NCI-H1930 (cell line): ENCODE data around the gene ERN1.

ENCODE experiments used
- DNase-seq, 2 experiments: peaks; one replicate each; lab custom pipeline; 2025; lab: John Stamatoyannopoulos, UW

The ERN1 gene

DNA sequence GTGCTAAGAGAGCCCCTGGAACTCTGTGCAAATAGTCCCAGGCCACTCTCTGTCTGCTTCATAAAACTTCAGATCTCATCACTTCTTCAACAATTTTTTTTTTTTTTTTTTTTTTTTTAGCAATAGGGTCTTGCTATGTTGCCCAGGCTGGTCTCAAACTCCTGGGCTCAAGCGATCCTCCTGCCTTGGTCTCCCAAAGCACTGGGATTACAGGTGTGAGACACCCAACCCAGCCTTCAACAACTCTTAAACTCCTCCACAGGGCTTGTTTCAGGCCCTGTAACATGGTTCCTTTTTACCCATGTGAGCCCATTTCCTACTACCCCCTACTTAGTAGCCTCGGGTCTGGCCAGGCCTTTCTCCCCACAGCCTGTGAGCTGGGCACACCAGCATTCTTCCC lies 70.2 kb downstream of the ERN1 start:
- no peak for DNase-seq

DNA sequence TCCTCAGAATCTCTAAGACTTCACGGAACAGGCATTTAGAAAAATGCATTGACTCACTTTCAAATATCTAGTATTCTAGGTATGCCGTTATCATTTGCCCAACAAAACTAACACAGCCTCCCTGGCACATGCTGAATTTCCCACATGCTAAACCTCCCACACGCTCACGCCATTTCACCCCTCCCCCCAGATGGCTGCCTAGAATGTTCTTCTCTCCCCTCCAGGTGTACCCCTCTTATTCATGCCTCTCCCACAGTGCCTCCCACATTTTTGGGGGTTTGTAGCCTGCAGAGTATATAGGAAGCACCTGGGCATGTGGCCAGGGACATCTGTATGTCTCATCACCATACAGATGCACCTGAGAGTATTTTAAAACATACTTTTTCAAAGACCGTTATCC lies 71.3 kb downstream of the ERN1 start:
- DNase-seq, result no peak

DNA sequence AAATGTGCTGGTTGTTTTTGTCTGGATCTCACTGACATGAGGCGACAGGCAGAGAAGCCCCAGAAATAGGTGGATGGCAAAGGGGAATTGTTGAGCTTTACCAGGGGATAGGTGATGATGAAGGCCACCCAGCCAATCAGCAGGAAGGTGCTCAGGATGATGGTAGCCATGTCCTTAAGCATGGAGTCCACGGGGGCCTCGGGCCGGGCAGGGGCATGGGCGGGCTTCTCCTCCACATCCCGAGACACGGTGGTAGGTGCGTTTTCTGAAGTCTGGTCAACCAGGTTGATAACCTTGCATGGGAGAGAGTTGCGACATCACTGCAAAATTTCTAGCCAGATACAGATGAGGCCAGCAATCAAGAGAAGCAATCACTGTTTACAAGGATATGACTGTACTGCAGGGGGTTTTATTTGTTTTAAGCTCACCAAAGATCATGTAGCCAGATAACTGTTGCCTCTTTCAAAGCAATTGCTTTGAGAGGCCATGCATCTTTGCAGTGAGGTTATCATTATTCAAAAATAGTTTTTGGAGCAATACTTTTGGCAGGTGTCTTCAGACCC lies 72.2 kb downstream of the ERN1 start:
- DNase-seq, result no peak

DNA sequence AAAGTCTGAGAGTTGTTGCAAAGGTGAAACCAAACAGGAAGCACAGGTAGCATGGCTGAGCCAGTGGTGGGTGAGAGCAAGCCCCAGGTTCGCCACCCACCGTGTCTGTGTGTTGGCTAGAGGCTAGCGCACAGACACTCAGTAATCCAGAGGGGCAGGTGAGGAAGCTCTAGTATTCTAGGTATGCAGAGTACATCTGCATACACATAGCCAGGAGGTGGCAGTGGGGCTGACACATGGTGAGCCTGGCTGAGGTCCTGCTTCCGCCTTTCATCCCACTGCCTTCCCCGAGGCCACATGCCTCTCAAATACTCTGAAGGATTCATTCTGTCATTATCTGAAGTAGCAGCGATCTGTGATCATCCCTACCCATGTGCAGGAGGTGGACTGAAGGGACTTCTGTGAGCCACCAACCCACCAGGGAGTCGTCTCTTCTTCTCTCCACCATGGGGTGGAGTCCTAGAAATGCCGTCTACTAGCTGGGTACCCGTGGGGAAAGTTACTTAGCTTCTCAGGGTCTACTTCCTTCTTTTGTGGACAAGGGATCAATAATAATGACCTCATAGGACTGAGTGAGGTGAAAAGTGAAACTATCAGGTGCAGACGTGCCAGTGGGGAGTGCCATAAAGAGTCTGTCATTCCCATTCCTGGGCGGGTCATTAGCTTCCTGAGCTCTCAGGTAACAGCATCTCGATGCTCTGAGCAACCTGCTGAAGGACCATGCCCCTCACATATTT lies 73.5 kb downstream of the ERN1 start:
- DNase-seq, result no peak

DNA sequence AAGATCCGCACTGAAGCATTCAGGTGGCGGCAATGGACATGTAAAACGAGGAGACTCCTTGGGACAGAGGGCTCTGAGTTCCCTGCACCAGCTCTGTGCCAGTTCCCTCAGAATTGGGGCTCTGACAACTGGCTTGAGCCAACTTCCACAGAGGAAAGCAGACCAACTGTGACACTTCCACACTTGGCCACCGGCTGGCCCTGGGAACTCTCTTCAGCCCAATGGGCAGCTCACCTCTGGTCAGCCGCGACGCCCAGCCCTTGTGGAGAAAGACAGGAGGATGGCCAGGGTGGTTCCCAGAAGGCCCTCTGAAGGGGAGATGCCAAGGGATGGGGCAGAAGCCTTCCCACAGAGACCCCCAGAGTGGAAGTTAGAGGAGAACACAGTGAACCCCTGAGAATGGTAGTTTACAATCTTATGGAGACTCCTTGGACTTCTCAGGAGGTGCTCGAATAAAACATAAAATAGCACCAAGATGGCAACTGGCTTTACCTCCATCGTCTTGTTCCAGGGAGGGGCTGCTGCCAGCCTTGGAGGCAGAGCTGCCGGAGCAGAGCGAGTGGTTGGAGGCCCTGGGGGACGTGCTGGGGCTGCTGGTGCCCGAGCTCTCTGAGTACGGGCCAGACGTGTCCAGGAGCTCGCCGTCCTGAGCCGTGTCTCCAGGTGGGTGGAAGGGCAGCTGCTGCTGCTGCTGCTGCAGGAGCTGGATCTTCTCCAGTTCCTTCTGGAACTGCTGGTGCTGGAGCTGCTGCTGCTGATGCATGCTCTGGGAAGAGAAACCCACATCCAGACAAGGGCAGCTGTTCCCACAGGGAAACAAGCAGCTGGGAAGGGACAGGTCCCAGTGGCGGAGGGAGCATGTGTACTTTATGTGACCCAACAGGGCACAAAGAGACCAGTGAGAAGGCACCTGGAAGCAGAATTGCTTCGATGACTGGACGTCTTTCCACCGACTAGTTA lies 74.5 kb downstream of the ERN1 start:
- no peak for DNase-seq

DNA sequence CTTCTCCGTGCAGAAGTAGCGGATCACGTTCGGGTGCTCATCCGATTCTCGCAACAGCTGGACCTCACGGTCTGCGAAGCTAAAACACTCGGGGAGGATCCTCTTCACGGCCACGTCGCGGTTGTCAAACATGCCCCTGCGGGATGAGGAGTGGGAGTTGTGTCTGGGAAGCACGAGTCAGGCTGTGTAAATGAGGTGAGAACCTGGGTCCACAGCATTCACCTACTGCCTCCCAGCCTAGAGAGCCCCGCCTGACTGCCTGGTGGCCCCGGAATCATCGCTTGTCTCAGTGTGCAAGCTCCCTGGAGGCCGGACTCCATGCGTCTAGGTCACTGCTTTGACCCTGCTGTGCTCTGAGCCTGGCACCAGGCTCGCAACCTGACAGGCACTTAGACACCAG lies 75.6 kb downstream of the ERN1 start:
- no peak for DNase-seq

DNA sequence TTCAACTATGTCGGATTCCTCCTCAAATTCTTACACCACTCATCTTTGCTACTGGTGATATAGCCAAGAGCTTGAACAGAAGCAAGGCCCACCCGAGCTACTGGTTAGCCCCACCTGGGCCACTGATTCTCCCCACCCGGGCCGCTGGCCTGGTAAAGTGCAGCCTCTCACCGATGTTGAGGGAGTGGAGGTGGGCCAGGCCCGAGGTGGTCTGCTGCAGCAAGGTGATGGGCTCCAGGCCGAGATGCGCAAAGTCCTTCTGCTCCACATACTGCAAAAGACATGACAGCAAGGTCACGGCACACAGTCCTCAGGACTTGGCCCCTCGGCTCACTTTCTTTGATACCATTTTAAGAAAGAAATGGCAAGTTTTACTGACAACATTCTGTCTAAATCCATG lies 76.8 kb downstream of the ERN1 start:
- no peak for DNase-seq

DNA sequence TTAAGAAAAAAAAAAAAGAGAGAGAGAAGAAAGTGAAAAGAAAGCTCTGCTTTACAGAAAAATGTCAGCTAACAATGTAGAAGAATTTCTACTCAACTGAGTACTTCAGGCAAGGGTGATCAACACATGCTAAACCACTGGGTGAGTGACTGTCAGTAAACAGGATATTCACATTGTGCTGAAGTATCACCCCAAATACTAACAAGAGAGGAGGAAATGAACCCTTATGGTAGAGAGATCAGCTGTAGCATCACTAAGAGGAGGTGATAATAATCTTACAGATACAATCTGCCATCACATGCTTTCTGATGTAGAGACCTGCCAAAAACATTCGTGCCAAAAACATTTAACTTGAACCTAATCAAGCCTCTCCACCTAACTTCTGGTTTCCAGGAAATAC lies 78.8 kb downstream of the ERN1 start:
- no peak for DNase-seq

DNA sequence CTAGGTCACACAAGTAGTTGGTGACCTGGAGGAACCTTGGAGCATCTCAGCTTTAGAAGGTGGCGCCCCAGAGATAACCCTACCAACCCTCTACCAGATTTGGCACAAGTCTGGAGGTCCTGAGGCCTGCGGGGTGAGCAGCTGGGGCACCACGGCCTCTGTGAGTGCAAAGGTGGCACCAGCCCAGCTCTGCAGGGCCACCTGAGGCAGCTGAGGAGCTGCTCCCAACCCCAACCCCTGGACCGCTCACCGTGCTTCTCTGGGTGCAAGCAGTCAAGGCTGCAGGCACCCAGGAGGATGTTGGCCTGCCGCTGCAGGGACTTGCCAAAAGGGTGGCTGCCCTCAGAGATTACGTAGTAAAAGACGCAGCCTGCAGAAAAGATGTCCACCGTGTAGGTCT lies 81.1 kb downstream of the ERN1 start:
- DNase-seq, result no peak

DNA sequence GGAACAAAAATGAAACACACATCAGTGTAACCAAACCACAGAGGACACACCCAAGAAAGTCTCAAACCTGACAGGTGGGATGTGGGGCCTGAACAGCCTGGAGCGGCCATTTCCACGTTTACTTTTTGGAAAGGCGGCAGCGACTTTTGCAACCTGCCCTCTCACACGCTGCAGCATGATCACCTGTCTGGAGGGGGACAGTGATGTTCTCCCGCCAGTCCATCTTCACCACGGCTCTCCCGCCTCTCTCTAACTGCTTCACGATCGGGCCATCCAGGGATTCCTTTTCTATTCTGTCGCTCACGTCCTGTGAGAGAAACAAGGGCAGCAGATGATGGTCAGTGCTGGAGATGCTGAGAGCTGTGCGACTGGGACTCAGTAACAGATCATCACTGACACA lies 84.8 kb downstream of the ERN1 start:
- no peak for DNase-seq

DNA sequence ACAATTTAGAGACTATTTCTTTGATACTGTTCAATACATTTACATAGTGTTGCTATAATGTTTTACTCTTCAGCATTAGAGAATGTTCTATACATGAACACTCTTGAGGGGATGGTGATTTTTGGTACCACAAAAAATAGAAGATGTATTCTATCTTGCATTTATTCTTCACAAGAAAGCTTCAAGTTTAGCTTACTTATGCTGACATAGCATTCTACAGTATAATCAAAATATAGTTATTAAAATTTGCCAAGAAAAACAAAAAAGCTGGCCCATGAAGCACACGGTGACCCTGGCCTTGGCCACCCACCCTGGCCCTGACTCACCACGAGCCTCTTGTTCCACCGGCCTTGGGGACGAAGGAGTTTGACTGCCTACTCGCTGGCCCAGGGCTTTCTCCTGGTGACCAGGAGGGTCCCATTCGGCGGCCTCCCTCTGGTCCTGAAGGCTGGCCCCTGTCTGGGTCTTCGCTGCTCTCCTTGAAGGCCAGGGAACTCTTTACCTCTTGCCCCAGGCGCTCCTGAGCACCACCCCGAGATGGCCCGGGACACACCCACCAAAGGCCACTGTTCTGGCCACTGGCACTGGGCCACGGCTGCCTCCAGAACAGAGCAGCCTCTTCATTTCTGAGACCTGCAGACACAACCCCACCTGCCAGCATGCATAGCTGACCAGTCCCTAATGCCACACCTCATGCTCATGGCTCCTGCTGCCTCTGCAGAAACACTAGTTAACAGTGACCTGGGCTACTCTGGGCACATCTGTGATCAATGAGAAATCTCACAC lies 87.1 kb downstream of the ERN1 start:
- DNase-seq, result no peak

DNA sequence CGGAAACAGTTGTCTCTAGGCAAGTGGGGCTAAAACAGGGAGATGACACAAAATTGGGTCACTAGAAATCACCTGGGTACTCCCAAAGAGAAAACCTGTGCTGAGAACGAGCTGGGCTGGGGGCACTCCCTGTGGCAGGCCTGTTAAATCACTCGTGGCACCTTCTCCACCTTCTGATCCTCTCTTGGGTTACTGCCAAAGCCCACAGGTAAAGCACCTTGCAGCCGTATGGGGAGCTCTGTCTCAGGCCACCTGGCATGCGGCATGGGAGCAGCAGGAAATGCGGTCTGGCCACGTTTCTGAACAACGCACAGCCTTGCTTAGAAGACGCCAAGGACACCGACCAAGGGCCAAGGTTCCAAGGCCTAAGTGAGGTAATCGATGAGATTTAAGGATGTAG lies 88.0 kb downstream of the ERN1 start:
- DNase-seq, result no peak

DNA sequence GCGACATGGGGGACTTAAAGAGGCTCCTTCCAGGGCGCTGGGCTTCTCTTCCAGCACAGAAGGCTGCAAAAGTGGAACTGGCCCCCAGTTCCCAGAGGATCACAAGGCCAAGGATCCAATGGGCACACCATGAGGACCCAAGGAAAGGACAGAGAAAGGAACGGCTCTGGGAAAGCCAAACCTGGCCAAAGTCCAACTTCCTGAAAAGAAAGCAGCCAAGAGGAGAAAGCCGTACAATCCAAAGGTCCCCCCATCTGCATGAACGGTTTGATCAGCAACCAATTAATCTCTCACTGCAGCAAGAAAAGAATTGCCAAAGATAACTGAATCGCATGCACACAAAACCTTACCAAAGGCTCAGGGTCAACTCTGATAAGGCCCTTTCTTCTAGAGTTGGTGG lies 89.7 kb downstream of the ERN1 start:
- no peak for DNase-seq

DNA sequence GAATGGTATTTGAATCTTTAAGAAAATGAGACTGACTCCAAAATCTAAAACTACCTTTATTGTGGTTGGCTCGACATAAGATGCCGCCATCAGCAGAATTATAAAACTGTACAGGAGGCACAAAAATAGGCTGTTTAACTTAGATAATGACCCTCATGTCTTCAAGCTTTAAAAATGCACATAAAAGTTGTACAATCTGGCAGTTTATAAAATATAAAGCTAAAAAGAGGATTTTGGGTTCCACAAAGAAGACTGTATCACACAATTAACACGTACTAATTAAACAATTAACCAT lies 90.9 kb downstream of the ERN1 start:
- DNase-seq, result no peak

DNA sequence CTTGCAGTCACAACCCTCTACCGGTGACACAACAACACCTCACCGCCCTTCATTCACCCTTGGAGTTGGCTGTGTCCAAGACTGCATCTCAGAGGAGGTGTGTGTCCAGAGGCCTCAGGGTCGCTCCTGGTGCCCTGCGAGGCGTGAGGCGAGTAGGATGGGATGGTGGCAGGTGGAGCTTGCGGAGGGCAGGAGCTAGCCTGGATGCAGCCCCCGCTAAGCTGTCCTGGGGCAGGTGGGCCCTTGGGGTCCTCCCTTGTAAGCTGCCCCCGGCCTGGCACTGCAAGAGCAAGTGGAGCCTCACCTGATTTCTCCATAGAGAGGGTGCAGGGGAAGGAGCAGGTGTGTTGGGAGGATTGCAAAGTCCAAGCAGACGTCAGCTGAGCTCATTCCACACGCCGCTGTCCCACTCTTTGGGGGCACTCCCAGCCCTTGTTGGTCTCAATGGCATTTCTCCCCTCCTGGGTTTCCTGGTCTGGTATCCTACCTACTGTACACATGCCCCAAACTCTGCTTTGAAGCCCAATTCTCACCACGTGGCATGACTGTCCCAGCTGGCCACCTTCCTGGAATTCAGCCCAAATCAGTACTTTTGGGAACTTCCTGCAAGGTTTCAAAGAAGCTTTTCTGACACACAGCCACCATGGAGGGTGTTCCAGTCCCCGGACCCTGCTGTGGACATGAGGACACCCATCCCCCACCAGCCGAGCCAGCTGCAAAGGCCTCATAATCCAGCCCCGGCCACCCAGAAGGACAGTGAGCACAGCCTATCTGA lies 91.4 kb downstream of the ERN1 start:
- no peak for DNase-seq

DNA sequence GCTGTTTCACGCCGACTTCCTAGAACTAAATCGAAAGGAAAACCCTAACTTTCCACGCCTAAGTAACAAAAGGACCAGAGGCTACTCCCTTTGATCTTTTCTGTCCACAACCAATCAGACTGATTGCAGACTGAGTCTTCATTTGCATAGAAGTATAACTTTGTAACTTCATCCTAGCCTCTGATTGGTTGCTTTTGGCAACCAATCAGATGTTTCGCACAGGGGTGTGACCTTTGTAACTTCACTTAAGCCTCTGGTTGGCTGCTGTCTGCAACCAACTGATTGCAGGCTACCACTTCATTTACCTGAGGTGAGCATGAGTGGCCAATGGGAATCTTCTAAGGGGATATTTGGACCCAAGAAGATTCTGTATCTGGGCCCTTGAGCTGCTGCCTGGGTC lies 92.1 kb downstream of the ERN1 start:
- no peak for DNase-seq

DNA sequence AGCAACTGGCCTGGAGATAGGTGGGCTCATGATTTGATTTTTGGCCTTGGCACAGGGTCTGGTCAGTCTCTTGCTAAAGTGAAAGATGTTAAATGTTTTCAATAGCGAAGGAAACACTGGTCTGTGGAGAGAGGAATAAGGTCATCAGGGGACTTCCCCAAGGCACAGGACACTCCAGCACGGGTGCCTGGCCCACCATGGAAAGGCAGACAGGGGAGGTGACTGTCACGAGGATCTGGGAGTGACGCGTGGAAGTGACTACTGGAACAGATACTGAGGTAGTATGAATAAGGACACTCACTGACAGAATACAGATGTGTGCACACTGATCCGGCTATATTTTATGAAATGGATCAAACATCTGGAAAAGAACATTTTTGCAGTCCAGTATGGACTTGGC lies 92.8 kb downstream of the ERN1 start:
- DNase-seq, result no peak

DNA sequence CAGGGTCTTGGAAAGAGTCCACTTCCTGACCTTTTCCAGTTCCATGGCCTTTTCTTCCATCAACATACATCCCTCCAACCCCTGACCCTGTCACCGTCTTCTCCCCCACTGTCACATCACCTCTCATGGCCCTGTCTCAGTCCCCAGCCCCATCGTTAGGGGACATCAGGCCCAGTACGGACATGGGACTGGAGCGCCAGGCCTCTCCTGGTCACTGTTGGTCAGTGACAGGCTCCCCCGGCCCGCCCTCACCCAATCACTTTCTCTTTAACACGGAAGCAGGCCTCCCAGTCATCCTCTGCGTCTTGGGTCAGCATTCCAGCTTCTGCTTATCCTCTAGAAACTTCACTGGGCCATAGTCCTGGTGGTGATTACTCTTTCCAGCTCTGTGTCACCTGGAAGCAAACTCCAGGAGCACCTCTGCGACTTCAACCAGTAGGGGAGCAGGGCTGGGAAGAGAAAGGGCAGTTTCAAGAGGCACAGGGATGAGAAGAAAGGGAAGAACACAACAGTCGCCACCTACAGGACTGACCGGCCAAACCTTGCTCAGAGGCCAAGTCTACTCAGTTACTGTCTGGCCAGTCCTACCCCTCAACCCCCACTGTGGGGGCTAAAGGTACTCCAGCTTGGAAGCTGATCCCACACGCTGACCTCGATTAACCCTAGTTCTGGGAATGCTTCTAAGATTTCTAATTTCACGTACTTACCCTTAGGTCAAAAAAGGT lies 93.6 kb downstream of the ERN1 start:
- no peak for DNase-seq

DNA sequence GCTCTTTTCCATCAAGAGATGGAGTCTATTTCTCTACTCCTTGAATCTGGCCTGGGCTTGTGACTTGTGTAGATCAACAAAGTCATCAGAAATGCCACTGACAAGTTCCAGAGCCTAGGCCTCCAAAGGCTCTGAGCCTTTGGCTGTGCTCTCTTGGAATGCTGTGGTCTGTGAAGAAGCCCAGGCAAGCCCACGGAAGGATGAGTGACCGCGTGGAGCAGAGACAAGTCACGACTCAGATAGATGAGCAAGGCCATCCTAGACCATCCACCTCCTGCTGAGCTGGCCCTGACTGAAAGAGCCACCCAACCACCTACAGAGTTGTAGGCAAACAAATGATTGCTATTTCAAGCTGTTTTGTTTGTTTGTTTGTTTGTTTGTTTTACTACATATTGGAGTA lies 97.9 kb downstream of the ERN1 start:
- DNase-seq, result no peak

DNA sequence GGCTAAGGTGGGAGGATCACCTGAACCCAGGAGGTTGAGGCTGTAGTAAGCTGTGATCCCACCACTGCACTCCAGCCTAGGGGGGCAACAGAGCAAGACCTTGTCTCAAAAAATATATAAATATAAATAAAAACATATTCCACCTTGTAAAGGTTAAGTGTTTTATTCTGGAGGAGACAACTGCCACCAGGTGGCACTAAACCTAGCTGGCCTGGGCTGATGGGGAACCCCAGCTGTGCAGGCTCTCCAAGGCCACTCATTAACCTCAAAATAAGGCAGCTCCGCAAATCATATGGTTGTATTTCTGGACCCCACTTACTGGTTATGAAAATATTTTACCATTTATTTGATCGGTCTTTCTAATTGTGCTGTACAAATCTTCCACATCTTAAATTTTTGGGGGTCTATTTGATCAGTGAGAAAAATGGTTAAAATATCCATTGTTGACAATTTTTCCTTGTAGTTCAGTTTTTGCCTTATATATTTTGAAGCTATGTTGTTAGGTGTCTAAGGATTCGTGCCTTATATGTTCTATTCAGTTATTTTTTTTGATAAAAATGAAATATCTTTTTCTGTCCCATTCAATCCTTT lies 101.0 kb downstream of the ERN1 start:
- peak in 1 of 2 experiments; percentile 38 for DNase-seq
